PFSK-1 (cell line): ENCODE measurements around the gene SMKR1.

Source experiments
- FOXP2 ChIP-seq: optimal IDR thresholded peaks from 2 replicates; pipeline ENCODE3; 2011; ENCODE audit warnings: borderline replicate concordance, control low read depth, inconsistent platforms; ENCODE audit not compliant: insufficient read depth; ENCODE audit errors: extremely low read length, extremely low read depth
- POLR2AphosphoS5 ChIP-seq: IDR thresholded peaks from 2 replicates; pipeline ENCODE4 v1.6.1; 2012; ENCODE audit warnings: low read depth, mild to moderate bottlenecking, control low read depth, low read length, moderate library complexity
- SIN3A ChIP-seq: IDR thresholded peaks from 2 replicates; pipeline ENCODE4 v1.6.1; 2012; ENCODE audit warnings: mild to moderate bottlenecking, low read length, moderate library complexity, borderline replicate concordance; ENCODE audit not compliant: insufficient read depth
- TAF1 ChIP-seq: IDR thresholded peaks from 2 replicates; pipeline ENCODE4 v1.6.1; 2012; ENCODE audit warnings: low read length, control low read depth, borderline replicate concordance; ENCODE audit not compliant: insufficient read depth
- TF ChIP-seq, protein P1 (sequence below), 2 experiments: IDR thresholded peaks; 2 replicates each; pipeline versions ENCODE4 v1.6.1 to v1.8.0; 2011 to 2012; ENCODE audit warnings: low read depth in 2 of 2, low read length in 2 of 2, control low read depth in 1 of 2, inconsistent platforms in 1 of 2, mild to moderate bottlenecking in 1 of 2, moderate library complexity in 1 of 2; ENCODE audit not compliant: insufficient read depth in 1 of 2

Gene SMKR1

DNA sequence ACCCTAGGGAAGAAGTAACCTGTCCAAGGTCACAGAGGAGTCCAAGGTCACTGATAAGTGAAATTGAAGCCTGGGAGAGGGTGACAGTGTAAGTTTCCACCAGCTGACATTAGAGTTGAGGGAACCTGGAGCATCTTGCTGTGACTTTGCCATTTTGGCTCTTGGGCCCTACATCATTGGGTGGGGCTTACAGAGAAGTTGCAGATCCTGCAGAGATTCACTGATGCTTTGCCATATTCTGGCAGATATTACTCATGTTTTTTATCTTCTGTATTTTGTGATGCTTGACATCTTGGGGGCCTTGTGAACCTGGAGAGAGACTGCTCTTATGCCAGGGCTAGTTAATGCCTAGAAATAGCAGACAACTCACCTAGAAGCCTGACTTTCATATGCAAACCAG, 36.5 kb downstream of the SMKR1 start:
- no peak for TF ChIP-seq POLR2AphosphoS5
- TF ChIP-seq SIN3A = no peak
- no peak for TF ChIP-seq TAF1
- TF ChIP-seq, protein P1, sequence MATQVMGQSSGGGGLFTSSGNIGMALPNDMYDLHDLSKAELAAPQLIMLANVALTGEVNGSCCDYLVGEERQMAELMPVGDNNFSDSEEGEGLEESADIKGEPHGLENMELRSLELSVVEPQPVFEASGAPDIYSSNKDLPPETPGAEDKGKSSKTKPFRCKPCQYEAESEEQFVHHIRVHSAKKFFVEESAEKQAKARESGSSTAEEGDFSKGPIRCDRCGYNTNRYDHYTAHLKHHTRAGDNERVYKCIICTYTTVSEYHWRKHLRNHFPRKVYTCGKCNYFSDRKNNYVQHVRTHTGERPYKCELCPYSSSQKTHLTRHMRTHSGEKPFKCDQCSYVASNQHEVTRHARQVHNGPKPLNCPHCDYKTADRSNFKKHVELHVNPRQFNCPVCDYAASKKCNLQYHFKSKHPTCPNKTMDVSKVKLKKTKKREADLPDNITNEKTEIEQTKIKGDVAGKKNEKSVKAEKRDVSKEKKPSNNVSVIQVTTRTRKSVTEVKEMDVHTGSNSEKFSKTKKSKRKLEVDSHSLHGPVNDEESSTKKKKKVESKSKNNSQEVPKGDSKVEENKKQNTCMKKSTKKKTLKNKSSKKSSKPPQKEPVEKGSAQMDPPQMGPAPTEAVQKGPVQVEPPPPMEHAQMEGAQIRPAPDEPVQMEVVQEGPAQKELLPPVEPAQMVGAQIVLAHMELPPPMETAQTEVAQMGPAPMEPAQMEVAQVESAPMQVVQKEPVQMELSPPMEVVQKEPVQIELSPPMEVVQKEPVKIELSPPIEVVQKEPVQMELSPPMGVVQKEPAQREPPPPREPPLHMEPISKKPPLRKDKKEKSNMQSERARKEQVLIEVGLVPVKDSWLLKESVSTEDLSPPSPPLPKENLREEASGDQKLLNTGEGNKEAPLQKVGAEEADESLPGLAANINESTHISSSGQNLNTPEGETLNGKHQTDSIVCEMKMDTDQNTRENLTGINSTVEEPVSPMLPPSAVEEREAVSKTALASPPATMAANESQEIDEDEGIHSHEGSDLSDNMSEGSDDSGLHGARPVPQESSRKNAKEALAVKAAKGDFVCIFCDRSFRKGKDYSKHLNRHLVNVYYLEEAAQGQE (IDR thresholded peaks at IDR 0.05; ENCODE audit: insufficient read depth in 1 of 2, low read depth in 2 of 2, low read length in 2 of 2) = no peak
- TF ChIP-seq FOXP2 = no peak

DNA sequence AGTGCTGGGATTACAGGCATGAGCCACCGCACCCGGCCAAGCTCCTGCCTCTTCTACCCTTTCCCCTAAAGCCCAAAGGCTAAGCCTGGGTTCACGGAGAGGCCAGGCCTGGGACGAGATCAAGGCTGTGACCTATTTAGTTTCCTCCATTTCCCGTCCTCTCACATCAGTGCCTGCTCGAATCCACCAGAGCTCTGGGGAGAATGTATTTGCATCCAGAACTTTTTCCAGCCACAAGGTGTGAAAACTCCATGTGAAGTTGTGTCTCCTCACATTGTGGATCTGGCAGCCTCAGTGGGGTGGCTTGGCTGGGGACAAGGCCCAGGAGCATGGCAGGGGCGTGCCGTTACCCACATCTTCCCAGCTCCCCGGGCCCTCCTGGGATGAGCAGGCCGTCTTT, 38.0 kb downstream of the SMKR1 start:
- TF ChIP-seq SIN3A (no peak), POLR2AphosphoS5 (no peak), FOXP2 (no peak), TAF1 (no peak)
- TF ChIP-seq, protein P1 (IDR thresholded peaks at IDR 0.05; ENCODE audit: insufficient read depth in 1 of 2, low read depth in 2 of 2, low read length in 2 of 2) = no peak

DNA sequence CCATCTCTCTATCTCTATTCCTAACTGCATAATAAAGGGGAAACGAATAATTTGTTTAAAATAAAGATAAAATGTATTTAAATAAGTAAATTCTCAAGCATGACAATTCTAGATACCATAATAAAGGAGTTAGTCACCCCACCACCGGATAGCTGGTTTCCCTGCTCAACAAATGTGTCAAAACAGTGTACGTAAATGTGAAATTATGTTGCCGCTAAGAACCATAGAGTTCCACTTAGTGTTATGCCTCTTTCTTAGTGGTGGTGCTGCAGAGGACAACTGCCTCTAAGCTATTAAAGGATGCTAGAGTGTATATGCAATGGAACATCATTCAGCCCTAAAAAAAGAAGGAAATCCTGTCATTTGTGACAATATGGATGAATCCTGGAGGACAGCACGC, 42.4 kb downstream of the SMKR1 start:
- no peak for TF ChIP-seq FOXP2
- TF ChIP-seq, protein P1 (IDR thresholded peaks at IDR 0.05; ENCODE audit: insufficient read depth in 1 of 2, low read depth in 2 of 2, low read length in 2 of 2) = no peak
- TF ChIP-seq SIN3A = no peak
- TF ChIP-seq TAF1 = no peak
- TF ChIP-seq POLR2AphosphoS5 = no peak

DNA sequence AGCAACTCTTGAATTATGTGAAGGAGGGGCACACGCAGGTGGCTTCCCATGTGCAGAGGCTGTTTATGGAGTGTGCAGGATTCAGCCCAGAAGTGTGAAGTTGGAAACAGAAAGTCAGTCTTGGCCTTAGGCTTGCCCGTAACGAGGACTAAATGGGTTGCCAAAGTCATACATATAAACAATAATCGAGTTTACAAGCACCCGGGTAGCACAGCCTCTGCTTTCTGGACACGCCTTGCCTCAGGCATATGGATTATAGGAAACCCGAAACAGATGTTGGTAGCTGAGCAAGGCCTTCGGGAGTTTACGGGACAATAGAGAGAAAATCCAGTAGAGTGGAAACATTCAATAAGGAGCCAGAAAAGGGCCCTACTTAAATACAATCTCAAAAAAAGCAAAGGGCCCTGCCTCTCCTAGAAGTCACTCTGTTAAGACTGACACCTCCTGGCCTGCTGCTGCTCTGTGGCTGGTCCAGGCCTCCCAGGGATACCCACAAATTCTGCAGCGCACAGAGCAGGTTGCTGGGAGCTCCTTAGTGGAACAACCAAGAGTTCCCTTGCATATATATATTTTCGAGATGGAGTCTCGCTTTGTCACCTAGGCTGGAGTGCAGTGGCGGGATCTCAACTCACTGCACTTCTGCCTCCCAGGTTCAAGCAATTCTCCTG, 48.5 kb downstream of the SMKR1 start:
- TF ChIP-seq FOXP2 (no peak), POLR2AphosphoS5 (no peak), TAF1 (no peak), SIN3A (no peak)
- TF ChIP-seq, protein P1 (IDR thresholded peaks at IDR 0.05; ENCODE audit: insufficient read depth in 1 of 2, low read depth in 2 of 2, low read length in 2 of 2) = no peak
